Liver (tissue), 9 donors: ENCODE data around the gene FLNC. TPM values are rescaled to one million over a fixed set of nuclear protein-coding genes. Genes with fewer than 3 reads are reported as not detected.

ENCODE experiments used
- DNase-seq: peaks from one replicate; pipeline ENCODE4 v3.0.0-alpha.2; 2017; ENCODE audit warnings: low spot score
- H3K27ac ChIP-seq, 2 donors: one replicate each; pipeline ENCODE4 v1.7.0; 2013; ENCODE audit warnings: inconsistent platforms in 2 of 2, low read length in 2 of 2, control low read depth in 1 of 2, low read depth in 1 of 2, mild to moderate bottlenecking in 1 of 2
- H3K27me3 ChIP-seq, 4 donors: one replicate each; pipeline versions ENCODE4 v1.6.1 to v1.7.0; 2013; ENCODE audit warnings: low read length in 3 of 4, inconsistent platforms in 1 of 4, mild to moderate bottlenecking in 1 of 4, moderate library complexity in 1 of 4; ENCODE audit not compliant: control insufficient read depth in 4 of 4, insufficient read depth in 4 of 4
- H3K36me3 ChIP-seq, 4 donors: one replicate each; pipeline versions ENCODE4 v1.6.1 to v1.7.0; 2013; ENCODE audit warnings: low read length in 3 of 4, mild to moderate bottlenecking in 3 of 4, low read depth in 1 of 4, moderate library complexity in 1 of 4; ENCODE audit not compliant: control insufficient read depth in 4 of 4, insufficient read depth in 3 of 4
- H3K4me1 ChIP-seq, 4 donors: one replicate each; pipeline versions ENCODE4 v1.6.1 to v1.7.0; 2013; ENCODE audit warnings: low read length in 3 of 4, mild to moderate bottlenecking in 3 of 4, moderate library complexity in 1 of 4; ENCODE audit not compliant: control insufficient read depth in 4 of 4, insufficient read depth in 4 of 4
- H3K4me3 ChIP-seq, 3 donors: one replicate each; pipeline versions ENCODE4 v1.6.1 to v1.7.0; 2013; ENCODE audit warnings: low read length in 3 of 3, control low read depth in 1 of 3, low read depth in 1 of 3, mild to moderate bottlenecking in 1 of 3
- H3K9ac ChIP-seq, 2 donors: one replicate each; pipeline ENCODE4 v1.7.0; 2013; ENCODE audit warnings: low read length in 2 of 2, mild to moderate bottlenecking in 2 of 2, moderate library complexity in 2 of 2, control low read depth in 1 of 2, low read depth in 1 of 2
- H3K9me3 ChIP-seq, 4 donors: one replicate each; pipeline versions ENCODE4 v1.6.1 to v1.7.0; 2013; ENCODE audit warnings: low read length in 3 of 4; ENCODE audit not compliant: control insufficient read depth in 4 of 4
- ATF3 ChIP-seq: IDR thresholded peaks from 2 replicates; pipeline ENCODE4 v1.6.1; 2016; ENCODE audit warnings: antibody characterized with exemption
- CTCF ChIP-seq: fragments of 150-350 bp; IDR thresholded peaks from 2 replicates; pipeline ENCODE4 v1.5.1; 2017; ENCODE audit warnings: improper control_type of control experiment, low read depth, low read length; ENCODE audit not compliant: missing input control
- FOXA1 ChIP-seq: IDR thresholded peaks from 2 replicates; pipeline ENCODE4 v1.6.1; 2016; ENCODE audit warnings: antibody characterized with exemption
- FOXA2 ChIP-seq: IDR thresholded peaks from 2 replicates; pipeline ENCODE4 v1.6.1; 2016; ENCODE audit warnings: antibody characterized with exemption
- GABPA ChIP-seq, 2 donors: IDR thresholded peaks in 1 of 2; conservative IDR thresholded peaks in 1 of 2; 2 replicates each; pipeline ENCODE4 v1.6.1; 2016; ENCODE audit warnings: antibody characterized with exemption in 2 of 2, mild to moderate bottlenecking in 1 of 2, moderate library complexity in 1 of 2
- HNF4A ChIP-seq, 2 donors: conservative IDR thresholded peaks; 2 replicates each; pipeline ENCODE4 v1.6.1; 2016; ENCODE audit warnings: antibody characterized with exemption in 2 of 2, mild to moderate bottlenecking in 2 of 2
- HNF4G ChIP-seq: IDR thresholded peaks from 2 replicates; pipeline ENCODE4 v1.6.1; 2016; ENCODE audit warnings: antibody characterized with exemption
- JUND ChIP-seq, 2 donors: IDR thresholded peaks; 2 replicates each; pipeline ENCODE4 v1.6.1; 2016; ENCODE audit warnings: antibody characterized with exemption in 2 of 2
- NR2F2 ChIP-seq: IDR thresholded peaks from 2 replicates; pipeline ENCODE4 v1.6.1; 2016; ENCODE audit warnings: antibody characterized with exemption
- RAD21 ChIP-seq, 2 donors: IDR thresholded peaks; 2 replicates each; pipeline ENCODE4 v1.6.1; 2016; ENCODE audit warnings: antibody characterized with exemption in 2 of 2, mild to moderate bottlenecking in 2 of 2
- REST ChIP-seq: IDR thresholded peaks from 2 replicates; pipeline ENCODE4 v1.6.1; 2016; ENCODE audit warnings: antibody characterized with exemption, mild to moderate bottlenecking
- RXRA ChIP-seq, 2 donors: IDR thresholded peaks; 2 replicates each; pipeline ENCODE4 v1.6.1; 2017 to 2018; ENCODE audit warnings: antibody characterized with exemption in 2 of 2, mild to moderate bottlenecking in 1 of 2
- SP1 ChIP-seq: IDR thresholded peaks from 2 replicates; pipeline ENCODE4 v1.6.1; 2018; ENCODE audit warnings: antibody characterized with exemption, mild to moderate bottlenecking
- TAF1 ChIP-seq: conservative IDR thresholded peaks from 2 replicates; pipeline ENCODE4 v1.6.1; 2016; ENCODE audit warnings: antibody characterized with exemption, mild to moderate bottlenecking
- YY1 ChIP-seq: IDR thresholded peaks from 2 replicates; pipeline ENCODE4 v1.6.1; 2016; ENCODE audit warnings: antibody characterized with exemption, mild to moderate bottlenecking
- ZBTB33 ChIP-seq: IDR thresholded peaks from 2 replicates; pipeline ENCODE4 v1.6.1; 2016; ENCODE audit warnings: antibody characterized with exemption
- WGBS: extraction: QIAGEN DNeasy Blood & Tissue Kit; methylation state at CpG from one replicate; pipeline ENCODE4 v1.1.7; 2013; 5-methylcytosine and 5-hydroxymethylcytosine counted together
- polyA plus RNA-seq, 2 donors: library from polyadenylated mRNA; stranded (reverse) in 1 of 2; unstranded in 1 of 2; fragments of 200-250 nt in 1 of 2; fragments of >200 nt in 1 of 2; fragmentation: Nextera tagmentation in 1 of 2; extraction: Ambion mirVana in 1 of 2; gene quantifications; one replicate each; pipeline versions ENCODE4 v1.2.1 to v1.2.3, GENCODE V29; 2013 to 2015
- total RNA-seq, 2 donors: library from RNA; depleted of rRNA; stranded (reverse); fragments of >200 nt; gene quantifications; one replicate each; pipeline ENCODE4 v1.2.3, GENCODE V29; 2014
- TF ChIP-seq, protein P1 (sequence below): IDR thresholded peaks from 2 replicates; pipeline ENCODE4 v1.6.1; 2016; ENCODE audit warnings: antibody characterized with exemption
- donor health status: healthy.
- donor health status: healthy.
- donor health status: healthy.
- donor health status: healthy.
- donor health status: healthy.

Gene FLNC
- total and polyA plus RNA-seq, 4 donors, result 0.03 to 2.3 (median 0.53) TPM

DNA sequence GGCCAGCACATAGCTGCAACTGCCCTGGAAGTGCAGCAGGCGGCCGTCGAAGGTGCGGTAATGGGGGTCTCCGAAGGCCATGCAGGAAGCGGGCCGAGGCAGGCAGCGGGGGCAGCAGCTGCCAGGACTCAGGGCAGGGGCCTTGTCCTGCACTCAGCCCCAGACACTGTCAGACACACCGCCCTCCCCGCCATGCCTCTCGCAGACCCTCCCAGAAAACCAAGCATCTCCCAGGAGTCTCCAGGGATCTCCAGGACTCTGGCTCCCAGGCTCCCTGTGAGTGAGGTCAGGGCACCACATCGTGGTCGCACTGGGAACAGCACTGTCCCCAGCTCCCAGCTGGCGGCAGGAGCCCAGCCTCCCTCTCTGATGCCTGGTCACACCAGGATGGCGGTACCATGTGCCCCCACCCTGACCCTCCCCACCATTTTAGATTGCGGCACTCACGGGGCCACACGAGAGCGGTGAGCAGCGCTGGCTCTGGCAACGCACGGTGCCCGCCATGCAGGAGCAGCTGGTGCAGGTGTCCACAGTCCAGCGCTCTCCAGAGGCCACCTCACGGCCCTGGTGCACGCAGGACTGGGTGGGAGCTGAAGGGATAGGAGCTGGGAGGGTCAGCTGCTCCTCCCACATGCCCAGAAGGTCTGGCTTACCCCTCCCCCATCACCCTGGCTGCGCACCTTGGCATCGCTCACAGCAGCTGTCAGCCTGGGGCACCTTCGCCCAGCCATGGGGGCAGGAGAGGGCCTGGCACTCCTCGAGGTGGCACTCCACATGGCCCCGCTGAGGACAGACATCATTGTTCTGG lies 49.9 kb downstream of the FLNC start:
- H3K27ac ChIP-seq, result no peak overlapping the region
- WGBS, result 52% methylated on average over 31 of the region's 31 CpGs
- DNase-seq, result peak; percentile 56
- H3K4me1 ChIP-seq, result peaks cover 0 to 7% (median 0%) of the 10 kb centered on the region in 4 donors
- H3K9me3 ChIP-seq, result no peaks in the 10 kb centered on the region
- no peaks in the 10 kb centered on the region for H3K36me3 ChIP-seq
- no peak overlapping the region for H3K9ac ChIP-seq
- no peaks in the 10 kb centered on the region for H3K27me3 ChIP-seq
- TF ChIP-seq NR2F2, result no peak
- no peak for TF ChIP-seq FOXA1
- TF ChIP-seq RXRA (IDR thresholded peaks at IDR 0.05), result no peak
- no peak for TF ChIP-seq ZBTB33
- no peak for TF ChIP-seq HNF4A (conservative IDR thresholded peaks at IDR 0.05)
- TF ChIP-seq YY1, result no peak
- TF ChIP-seq FOXA2, result no peak
- TF ChIP-seq TAF1, result no peak
- no peak for TF ChIP-seq JUND (IDR thresholded peaks at IDR 0.05)
- TF ChIP-seq RAD21 (IDR thresholded peaks at IDR 0.05), result peak; percentile 83 to 88
- no peak for TF ChIP-seq HNF4G
- TF ChIP-seq, protein P1, sequence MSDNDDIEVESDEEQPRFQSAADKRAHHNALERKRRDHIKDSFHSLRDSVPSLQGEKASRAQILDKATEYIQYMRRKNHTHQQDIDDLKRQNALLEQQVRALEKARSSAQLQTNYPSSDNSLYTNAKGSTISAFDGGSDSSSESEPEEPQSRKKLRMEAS, result no peak
- TF ChIP-seq ATF3, result no peak
- TF ChIP-seq GABPA (IDR thresholded peaks at IDR 0.05 in 1 of 2, conservative IDR thresholded peaks at IDR 0.05 in 1 of 2), result no peak
- no peak for TF ChIP-seq REST
- peak; percentile 81 for TF ChIP-seq CTCF
- no peak for TF ChIP-seq SP1
- no peak overlapping the region for H3K4me3 ChIP-seq
